ENCODE results near the gene CADPS2.

GRCh38 chr7:122329145-122329802 is 557.0 kb downstream of the CADPS2 start:
- TF ChIP-seq EP300 (IDR thresholded peaks at IDR 0.05; ENCODE audit: borderline replicate concordance) (no peak), EGR1 (IDR thresholded peaks at IDR 0.05) (no peak), YY1 (IDR thresholded peaks at IDR 0.05; ENCODE audit: low read depth) (no peak), CREB1 (IDR thresholded peaks at IDR 0.05; ENCODE audit: low read depth) (no peak), TEAD4 (IDR thresholded peaks at IDR 0.05) (no peak), REST (IDR thresholded peaks at IDR 0.05; ENCODE audit: low read depth) (no peak), RAD21 (IDR thresholded peaks at IDR 0.05; ENCODE audit: low read depth) (no peak), TCF12 (IDR thresholded peaks at IDR 0.05; ENCODE audit: low read depth) (no peak), NFIC (IDR thresholded peaks at IDR 0.05) (no peak), USF1 (IDR thresholded peaks at IDR 0.05) (no peak), FOXM1 (IDR thresholded peaks at IDR 0.05; ENCODE audit: borderline replicate concordance, low read depth) (no peak), TAF1 (IDR thresholded peaks at IDR 0.05; ENCODE audit: low read depth) (no peak)
